WTC11 (cell line): ENCODE data around the gene SYCE1L. TPM values are rescaled to one million over a fixed set of nuclear protein-coding genes. Genes with fewer than 3 reads are reported as not detected.

Experiments used
- ATAC-seq: fragments of 200-7000 bp; cut with Tn5 transposase; 2 replicates; pipeline ENCODE4 v1.10.0; 2021; ENCODE audit warnings: mild to moderate bottlenecking, moderate library complexity
- CTCF ChIA-PET: fragments of 300-600 bp; sonication (Branson Sonifier 250); formaldehyde crosslinking; loops from one replicate; lab custom pipeline; 2021; ENCODE audit warnings: antibody characterized with exemption; lab: Charles Lee
- POLR2A ChIA-PET: fragments of 350-600 bp; sonication (Branson Sonifier 250); formaldehyde crosslinking; loops from one replicate; lab custom pipeline; 2021; ENCODE audit warnings: antibody characterized with exemption; lab: Charles Lee
- DNase-seq: peaks from one replicate; pipeline ENCODE4 v3.0.0; 2021; ENCODE audit warnings: low spot score
- H3K27ac Mint-ChIP-seq: 2 replicates; pipeline ENCODE4 v1.8.0; 2021; ENCODE audit warnings: mixed read lengths
- H3K27me3 Mint-ChIP-seq: 2 replicates; pipeline ENCODE4 v1.8.0; 2021; ENCODE audit warnings: low read depth, mild to moderate bottlenecking, moderate library complexity, mixed read lengths
- H3K36me3 Mint-ChIP-seq: 2 replicates; pipeline ENCODE4 v1.8.0; 2021; ENCODE audit warnings: mixed read lengths
- H3K4me1 Mint-ChIP-seq: 2 replicates; pipeline ENCODE4 v1.8.0; 2022; ENCODE audit warnings: mixed read lengths
- H3K4me3 Mint-ChIP-seq: 2 replicates; pipeline ENCODE4 v1.8.0; 2021; ENCODE audit warnings: mild to moderate bottlenecking, moderate library complexity, mixed read lengths
- H3K9me3 Mint-ChIP-seq: 2 replicates; pipeline ENCODE4 v1.8.0; 2021; ENCODE audit warnings: mixed read lengths
- ETV6 ChIP-seq: sonication (generic); formaldehyde crosslinking; IDR thresholded peaks from 2 replicates; pipeline ENCODE4 v1.8.1; 2022; ENCODE audit warnings: mild to moderate bottlenecking, missing genetic modification reagents
- PRRX2 ChIP-seq: fragments of 250-450 bp; sonication (Bioruptor Pico); IDR thresholded peaks from 2 replicates; pipeline ENCODE4 v1.8.0; 2021; ENCODE audit warnings: mild to moderate bottlenecking
- RELA ChIP-seq: sonication (generic); formaldehyde crosslinking; IDR thresholded peaks from 2 replicates; pipeline ENCODE4 v1.8.1; 2022; ENCODE audit warnings: missing genetic modification reagents, mild to moderate bottlenecking, borderline replicate concordance
- SMAD3 ChIP-seq: sonication (generic); formaldehyde crosslinking; IDR thresholded peaks from 2 replicates; pipeline ENCODE4 v1.8.0; 2022; ENCODE audit warnings: missing genetic modification reagents, mild to moderate bottlenecking, borderline replicate concordance
- SP1 ChIP-seq: sonication (generic); formaldehyde crosslinking; conservative IDR thresholded peaks from 2 replicates; pipeline ENCODE4 v1.8.1; 2022; ENCODE audit warnings: missing genetic modification reagents
- TEAD4 ChIP-seq: sonication (generic); formaldehyde crosslinking; IDR thresholded peaks from 2 replicates; pipeline ENCODE4 v1.8.0; 2022; ENCODE audit warnings: mild to moderate bottlenecking, missing genetic modification reagents
- ZNF396 ChIP-seq: fragments of 250-450 bp; sonication (Bioruptor Pico); IDR thresholded peaks from 2 replicates; pipeline ENCODE4 v1.8.0; 2021; ENCODE audit warnings: mild to moderate bottlenecking, moderate library complexity, borderline replicate concordance
- ZNF416 ChIP-seq: fragments of 250-450 bp; sonication (Bioruptor Pico); IDR thresholded peaks from 2 replicates; pipeline ENCODE4 v1.9.0; 2021; ENCODE audit warnings: mild to moderate bottlenecking, inconsistent platforms
- total RNA-seq: library from RNA; stranded (reverse); gene quantifications from 3 replicates; pipeline ENCODE4 v1.2.3, GENCODE V29; 2021
- TF ChIP-seq, protein P1 (sequence below): sonication (generic); formaldehyde crosslinking; IDR thresholded peaks from 2 replicates; pipeline ENCODE4 v1.8.0; 2022; ENCODE audit warnings: mild to moderate bottlenecking, missing genetic modification reagents
- TF ChIP-seq, protein P2 (sequence below): fragments of 250-450 bp; sonication (Bioruptor Pico); IDR thresholded peaks from 2 replicates; pipeline ENCODE4 v2.1.2; 2022; ENCODE audit warnings: mild to moderate bottlenecking, moderate library complexity
- TF ChIP-seq, protein P3 (sequence below): fragments of 200-600 bp; IDR thresholded peaks from 2 replicates; pipeline ENCODE4 v1.8.0; 2022; ENCODE audit warnings: antibody characterized with exemption
- TF ChIP-seq, protein P4 (sequence below): sonication (generic); formaldehyde crosslinking; IDR thresholded peaks from 2 replicates; pipeline ENCODE4 v1.8.1; 2023; ENCODE audit warnings: mild to moderate bottlenecking, missing genetic modification reagents, moderate library complexity
- TF ChIP-seq, protein P5 (sequence below): sonication (generic); formaldehyde crosslinking; IDR thresholded peaks from 2 replicates; pipeline ENCODE4 v1.8.0; 2022; ENCODE audit warnings: mild to moderate bottlenecking, missing genetic modification reagents
- TF ChIP-seq, protein P6 (sequence below): fragments of 250-450 bp; sonication (Bioruptor Pico); IDR thresholded peaks from 2 replicates; pipeline ENCODE4 v1.9.0; 2021; ENCODE audit warnings: mild to moderate bottlenecking, borderline replicate concordance

The SYCE1L gene
- total RNA-seq, 1 experiment from 2014 or later: 7.0 TPM

DNA sequence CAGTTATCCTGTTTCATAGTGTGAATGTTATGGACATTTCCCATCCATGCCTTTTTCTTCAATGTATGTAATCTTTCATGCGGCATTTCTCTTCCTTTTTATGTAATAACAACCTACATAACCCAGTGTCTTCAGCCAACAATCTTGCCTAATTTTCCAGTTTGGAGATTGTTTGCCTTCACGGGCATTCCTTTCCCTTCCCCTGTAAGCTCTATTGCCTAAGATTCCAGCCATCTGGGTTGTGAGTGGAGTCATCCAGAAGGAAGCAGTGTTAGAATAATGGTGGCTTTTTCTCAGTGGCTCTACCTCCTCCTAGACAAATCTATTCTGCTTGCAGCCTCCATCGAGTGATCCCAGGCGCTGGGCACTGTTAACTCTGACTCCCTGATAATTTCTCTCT is 22.3 kb downstream of the SYCE1L start (continued):
- TF ChIP-seq, protein P1, sequence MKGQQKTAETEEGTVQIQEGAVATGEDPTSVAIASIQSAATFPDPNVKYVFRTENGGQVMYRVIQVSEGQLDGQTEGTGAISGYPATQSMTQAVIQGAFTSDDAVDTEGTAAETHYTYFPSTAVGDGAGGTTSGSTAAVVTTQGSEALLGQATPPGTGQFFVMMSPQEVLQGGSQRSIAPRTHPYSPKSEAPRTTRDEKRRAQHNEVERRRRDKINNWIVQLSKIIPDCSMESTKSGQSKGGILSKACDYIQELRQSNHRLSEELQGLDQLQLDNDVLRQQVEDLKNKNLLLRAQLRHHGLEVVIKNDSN (CRISPR knock-in tag): no peak
- TF ChIP-seq, protein P2, sequence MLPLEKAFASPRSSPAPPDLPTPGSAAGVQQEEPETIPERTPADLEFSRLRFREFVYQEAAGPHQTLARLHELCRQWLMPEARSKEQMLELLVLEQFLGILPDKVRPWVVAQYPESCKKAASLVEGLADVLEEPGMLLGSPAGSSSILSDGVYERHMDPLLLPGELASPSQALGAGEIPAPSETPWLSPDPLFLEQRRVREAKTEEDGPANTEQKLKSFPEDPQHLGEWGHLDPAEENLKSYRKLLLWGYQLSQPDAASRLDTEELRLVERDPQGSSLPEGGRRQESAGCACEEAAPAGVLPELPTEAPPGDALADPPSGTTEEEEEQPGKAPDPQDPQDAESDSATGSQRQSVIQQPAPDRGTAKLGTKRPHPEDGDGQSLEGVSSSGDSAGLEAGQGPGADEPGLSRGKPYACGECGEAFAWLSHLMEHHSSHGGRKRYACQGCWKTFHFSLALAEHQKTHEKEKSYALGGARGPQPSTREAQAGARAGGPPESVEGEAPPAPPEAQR (CRISPR knock-in tag): no peak
- TF ChIP-seq, protein P3, sequence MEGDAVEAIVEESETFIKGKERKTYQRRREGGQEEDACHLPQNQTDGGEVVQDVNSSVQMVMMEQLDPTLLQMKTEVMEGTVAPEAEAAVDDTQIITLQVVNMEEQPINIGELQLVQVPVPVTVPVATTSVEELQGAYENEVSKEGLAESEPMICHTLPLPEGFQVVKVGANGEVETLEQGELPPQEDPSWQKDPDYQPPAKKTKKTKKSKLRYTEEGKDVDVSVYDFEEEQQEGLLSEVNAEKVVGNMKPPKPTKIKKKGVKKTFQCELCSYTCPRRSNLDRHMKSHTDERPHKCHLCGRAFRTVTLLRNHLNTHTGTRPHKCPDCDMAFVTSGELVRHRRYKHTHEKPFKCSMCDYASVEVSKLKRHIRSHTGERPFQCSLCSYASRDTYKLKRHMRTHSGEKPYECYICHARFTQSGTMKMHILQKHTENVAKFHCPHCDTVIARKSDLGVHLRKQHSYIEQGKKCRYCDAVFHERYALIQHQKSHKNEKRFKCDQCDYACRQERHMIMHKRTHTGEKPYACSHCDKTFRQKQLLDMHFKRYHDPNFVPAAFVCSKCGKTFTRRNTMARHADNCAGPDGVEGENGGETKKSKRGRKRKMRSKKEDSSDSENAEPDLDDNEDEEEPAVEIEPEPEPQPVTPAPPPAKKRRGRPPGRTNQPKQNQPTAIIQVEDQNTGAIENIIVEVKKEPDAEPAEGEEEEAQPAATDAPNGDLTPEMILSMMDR: no peak
- TF ChIP-seq ETV6 (no peak), SP1 (CRISPR knock-in tag) (no peak), RELA (CRISPR knock-in tag) (no peak), ZNF396 (no peak)
- TF ChIP-seq, protein P4, sequence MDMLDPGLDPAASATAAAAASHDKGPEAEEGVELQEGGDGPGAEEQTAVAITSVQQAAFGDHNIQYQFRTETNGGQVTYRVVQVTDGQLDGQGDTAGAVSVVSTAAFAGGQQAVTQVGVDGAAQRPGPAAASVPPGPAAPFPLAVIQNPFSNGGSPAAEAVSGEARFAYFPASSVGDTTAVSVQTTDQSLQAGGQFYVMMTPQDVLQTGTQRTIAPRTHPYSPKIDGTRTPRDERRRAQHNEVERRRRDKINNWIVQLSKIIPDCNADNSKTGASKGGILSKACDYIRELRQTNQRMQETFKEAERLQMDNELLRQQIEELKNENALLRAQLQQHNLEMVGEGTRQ (CRISPR knock-in tag): no peak

DNA sequence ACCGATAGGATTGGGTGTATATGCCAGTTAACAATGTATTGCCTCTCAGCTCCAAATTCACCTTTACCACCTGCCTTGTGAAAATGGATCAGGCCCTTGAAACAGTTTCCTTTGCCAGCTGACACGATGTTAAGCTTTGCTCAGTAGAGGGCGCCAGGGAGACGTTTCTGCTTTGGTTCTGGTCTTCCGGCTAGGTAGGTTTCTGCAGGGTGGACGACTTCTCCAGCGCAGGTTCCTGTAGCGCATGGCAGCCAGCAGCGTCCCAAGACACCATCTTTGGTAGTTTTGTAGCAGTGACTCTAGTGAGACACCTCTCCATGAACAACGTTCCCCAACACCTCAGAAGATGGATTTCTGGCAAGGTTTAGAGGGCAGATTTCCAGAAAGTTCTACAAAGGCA is 24.0 kb downstream of the SYCE1L start:
- Mint-ChIP-seq H3K27me3 (no peaks in the 10 kb centered on the region), H3K27ac (no peak overlapping the region), H3K9me3 (no peaks in the 10 kb centered on the region)
- peak; percentile 91 for ATAC-seq
- TF ChIP-seq, protein P5, sequence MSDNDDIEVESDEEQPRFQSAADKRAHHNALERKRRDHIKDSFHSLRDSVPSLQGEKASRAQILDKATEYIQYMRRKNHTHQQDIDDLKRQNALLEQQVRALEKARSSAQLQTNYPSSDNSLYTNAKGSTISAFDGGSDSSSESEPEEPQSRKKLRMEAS (CRISPR knock-in tag): peak; percentile 37; the same call in 1 of the 2 replicates
- TF ChIP-seq, protein P6, sequence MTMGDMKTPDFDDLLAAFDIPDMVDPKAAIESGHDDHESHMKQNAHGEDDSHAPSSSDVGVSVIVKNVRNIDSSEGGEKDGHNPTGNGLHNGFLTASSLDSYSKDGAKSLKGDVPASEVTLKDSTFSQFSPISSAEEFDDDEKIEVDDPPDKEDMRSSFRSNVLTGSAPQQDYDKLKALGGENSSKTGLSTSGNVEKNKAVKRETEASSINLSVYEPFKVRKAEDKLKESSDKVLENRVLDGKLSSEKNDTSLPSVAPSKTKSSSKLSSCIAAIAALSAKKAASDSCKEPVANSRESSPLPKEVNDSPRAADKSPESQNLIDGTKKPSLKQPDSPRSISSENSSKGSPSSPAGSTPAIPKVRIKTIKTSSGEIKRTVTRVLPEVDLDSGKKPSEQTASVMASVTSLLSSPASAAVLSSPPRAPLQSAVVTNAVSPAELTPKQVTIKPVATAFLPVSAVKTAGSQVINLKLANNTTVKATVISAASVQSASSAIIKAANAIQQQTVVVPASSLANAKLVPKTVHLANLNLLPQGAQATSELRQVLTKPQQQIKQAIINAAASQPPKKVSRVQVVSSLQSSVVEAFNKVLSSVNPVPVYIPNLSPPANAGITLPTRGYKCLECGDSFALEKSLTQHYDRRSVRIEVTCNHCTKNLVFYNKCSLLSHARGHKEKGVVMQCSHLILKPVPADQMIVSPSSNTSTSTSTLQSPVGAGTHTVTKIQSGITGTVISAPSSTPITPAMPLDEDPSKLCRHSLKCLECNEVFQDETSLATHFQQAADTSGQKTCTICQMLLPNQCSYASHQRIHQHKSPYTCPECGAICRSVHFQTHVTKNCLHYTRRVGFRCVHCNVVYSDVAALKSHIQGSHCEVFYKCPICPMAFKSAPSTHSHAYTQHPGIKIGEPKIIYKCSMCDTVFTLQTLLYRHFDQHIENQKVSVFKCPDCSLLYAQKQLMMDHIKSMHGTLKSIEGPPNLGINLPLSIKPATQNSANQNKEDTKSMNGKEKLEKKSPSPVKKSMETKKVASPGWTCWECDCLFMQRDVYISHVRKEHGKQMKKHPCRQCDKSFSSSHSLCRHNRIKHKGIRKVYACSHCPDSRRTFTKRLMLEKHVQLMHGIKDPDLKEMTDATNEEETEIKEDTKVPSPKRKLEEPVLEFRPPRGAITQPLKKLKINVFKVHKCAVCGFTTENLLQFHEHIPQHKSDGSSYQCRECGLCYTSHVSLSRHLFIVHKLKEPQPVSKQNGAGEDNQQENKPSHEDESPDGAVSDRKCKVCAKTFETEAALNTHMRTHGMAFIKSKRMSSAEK: 0 out of 2 replicates have a peak, but pooled peaks have one; percentile 57
- TF ChIP-seq TEAD4 (no peak), SMAD3 (no peak), ZNF416 (CRISPR knock-in tag) (0 out of 2 replicates have a peak, but pooled peaks have one; percentile 25), PRRX2 (CRISPR knock-in tag) (0 out of 2 replicates have a peak, but pooled peaks have one; percentile 6)
- TF ChIP-seq, protein P2 (CRISPR knock-in tag): 0 out of 2 replicates have a peak, but pooled peaks have one; percentile 33
- TF ChIP-seq, protein P3: peak; percentile 42; the same call in 1 of the 2 replicates
- TF ChIP-seq, all 79 proteins: peak for 6
- Mint-ChIP-seq H3K4me1 (peaks cover 23% of the 10 kb centered on the region), H3K36me3 (no peaks in the 10 kb centered on the region), H3K4me3 (no peak overlapping the region)
- POLR2A ChIA-PET: interaction anchor here (0.5 kb wide), 1 partner anchor 592 kb away, joined by 5 read pairs; no protein-coding TSS in a partner anchor
- CTCF ChIA-PET: interaction anchor here (0.5 to 1.9 kb wide), 11 partner anchors 8 to 437 kb away, joined by 3 to 16 read pairs (median 4); partner anchors contain the start of gene ADAMTS18
- DNase-seq: peak; percentile 65
